GM18861 (cell line): Measurements from ENCODE around the gene SULT1C4.

Source experiments
- ATAC-seq: cut with Tn5 transposase; IDR thresholded peaks from one replicate; pipeline ENCODE4 v1.9.1; 2021; ENCODE audit not compliant: unreplicated experiment

SULT1C4 gene

DNA sequence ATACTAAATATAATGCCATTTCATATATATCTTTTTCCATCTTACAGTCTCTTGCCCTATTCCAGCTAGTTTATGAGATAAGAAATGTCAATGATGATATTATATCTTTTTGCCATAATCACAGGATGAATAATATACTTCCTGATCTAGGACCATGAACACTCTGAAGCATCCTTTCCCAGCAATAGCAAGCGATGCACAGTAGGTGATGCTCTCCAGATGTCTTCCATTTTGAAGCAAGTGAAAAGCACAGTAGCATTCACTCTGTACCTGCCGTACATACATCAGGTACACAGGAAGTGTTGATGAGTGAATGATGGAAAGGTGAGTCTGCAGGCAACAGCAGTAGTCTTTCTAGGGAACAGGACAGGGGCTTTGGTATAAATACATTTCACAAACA, 8.6 kb upstream of the SULT1C4 start:
- no peak for ATAC-seq

GRCh38 chr2:108370080-108370479, 7.7 kb upstream of the SULT1C4 start:
- no peak for ATAC-seq

DNA sequence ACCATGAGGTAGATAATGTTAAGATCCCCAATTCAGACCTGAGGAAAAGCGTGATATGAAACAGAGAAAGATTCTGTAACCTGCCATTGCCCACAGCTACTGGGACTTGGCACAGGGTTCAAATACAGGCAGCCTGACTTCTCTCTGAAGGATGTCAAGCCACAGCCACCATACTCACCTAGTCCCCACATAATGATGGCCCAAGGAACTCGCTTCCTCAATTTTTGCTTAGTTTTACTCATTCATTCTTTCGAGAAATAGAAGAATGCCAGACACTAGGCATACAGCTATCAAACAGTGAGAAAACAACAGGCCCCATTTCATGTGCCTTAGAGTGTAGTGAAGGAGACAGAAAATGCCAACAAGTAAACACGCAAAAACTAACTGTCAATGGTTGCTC, 980 bp upstream of the SULT1C4 start:
- no peak for ATAC-seq

GRCh38 chr2:108377401-108377800, 353 bp upstream of the SULT1C4 start:
- no peak for ATAC-seq

GRCh38 chr2:108378851-108379250, 1.1 kb downstream of the SULT1C4 start:
- no peak for ATAC-seq

DNA sequence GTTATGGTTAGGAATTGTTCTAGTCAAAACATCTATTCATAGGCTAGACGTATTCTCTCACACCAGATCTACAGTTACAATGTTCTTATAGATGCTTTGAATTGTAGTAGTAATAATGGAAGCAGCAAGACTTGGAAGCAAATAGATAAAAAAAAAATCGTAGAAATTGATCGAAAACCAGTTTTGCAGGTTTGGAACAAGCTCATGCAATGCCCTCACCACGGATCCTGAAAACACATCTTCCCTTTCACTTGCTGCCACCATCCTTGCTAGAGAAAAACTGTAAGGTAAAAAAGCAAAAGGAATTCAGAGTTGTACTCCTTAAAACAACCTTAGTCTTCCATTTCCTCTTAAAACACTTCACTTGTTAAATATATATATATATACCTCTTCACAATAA, 4.4 kb downstream of the SULT1C4 start:
- no peak for ATAC-seq

GRCh38 chr2:108383146-108383830, 5.5 kb downstream of the SULT1C4 start:
- ATAC-seq = no peak

- no peak for ATAC-seq
Observed at GRCh38 chr2:108384662-108385393, 7.1 kb downstream of the SULT1C4 start.

GRCh38 chr2:108385411-108386071, 7.8 kb downstream of the SULT1C4 start:
- ATAC-seq = peak; percentile 92

DNA sequence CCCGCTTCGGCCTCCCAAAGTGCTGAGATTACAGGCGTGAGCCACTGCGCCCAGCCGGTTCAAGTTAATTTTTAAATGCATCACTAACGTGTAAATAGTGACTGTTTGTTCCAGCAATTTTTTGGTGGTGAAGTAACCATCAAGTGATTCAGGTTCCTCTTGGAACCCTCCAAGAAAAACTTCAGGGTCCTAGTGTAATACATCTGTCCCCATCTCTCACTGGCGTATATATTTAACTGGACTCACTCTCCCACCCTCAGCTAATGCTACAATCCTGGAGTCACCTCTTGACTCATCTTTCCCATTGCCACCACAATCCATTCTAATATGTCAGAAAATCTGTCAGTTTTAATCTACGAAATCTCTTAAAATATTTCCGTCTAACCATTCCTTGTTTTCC, 10.3 kb downstream of the SULT1C4 start:
- no peak for ATAC-seq

DNA sequence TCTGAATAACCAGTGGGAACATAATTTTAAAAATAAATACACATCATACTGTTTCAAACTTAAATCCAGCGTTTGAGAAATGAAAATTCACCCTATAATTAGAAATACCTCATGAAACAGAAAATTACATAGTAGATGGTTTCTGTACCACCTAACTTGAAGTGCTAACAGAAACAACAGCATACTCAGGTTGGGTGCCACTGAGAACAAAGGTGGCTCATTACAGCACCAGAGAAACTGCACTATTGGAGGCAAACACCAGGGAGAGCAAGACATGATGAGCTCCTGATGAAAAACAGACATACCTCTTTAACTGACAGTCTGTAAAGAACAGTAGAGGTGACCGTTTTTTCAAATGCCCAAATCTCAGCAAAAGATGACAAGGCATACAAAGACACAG, 12.6 kb downstream of the SULT1C4 start:
- no peak for ATAC-seq

- no peak for ATAC-seq
Observed at GRCh38 chr2:108392029-108392428, 14.3 kb downstream of the SULT1C4 start.

DNA sequence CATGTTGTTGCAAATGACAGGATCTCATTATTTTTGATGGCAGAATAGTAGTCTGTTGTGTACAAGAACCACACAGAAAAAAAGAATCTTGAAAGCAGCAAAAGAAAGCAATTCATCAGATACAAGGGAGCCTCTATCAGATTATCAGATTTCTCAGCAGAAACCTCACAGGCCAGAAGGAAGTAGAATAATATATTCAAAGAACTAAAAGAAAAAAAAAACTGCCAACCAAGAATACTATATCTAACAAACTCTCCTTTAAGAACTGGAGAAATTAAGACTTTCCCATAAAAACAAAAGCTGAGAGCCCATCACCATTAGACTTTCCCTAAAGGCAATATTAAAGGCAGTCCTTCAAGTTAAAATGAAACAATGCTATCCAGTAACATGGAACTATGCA, 15.4 kb downstream of the SULT1C4 start:
- no peak for ATAC-seq

- no peak for ATAC-seq
Observed at GRCh38 chr2:108395155-108395554, 17.4 kb downstream of the SULT1C4 start.

- ATAC-seq = no peak
Observed at GRCh38 chr2:108396845-108397244, 19.1 kb downstream of the SULT1C4 start.

- ATAC-seq = no peak
Observed at GRCh38 chr2:108399479-108399878, 21.7 kb downstream of the SULT1C4 start.

DNA sequence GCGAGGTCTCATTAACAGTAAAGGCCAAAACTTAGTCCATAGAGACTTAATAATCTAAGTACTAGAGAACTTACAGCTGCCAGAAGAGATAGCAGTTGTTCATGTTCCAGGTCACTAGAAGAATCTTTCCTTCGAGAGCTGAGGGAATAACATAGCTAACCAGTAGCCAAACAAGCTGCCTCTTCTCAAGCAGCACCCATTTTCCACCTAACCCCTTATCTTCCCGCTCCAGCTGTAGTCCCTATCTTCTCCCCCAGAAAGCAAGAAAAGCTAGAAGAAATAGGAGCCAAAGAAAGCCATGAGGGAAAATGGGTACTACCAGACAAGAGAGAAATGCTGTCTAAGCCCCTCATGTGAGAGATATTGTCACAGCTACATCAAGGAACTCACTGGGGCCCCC, 24.0 kb downstream of the SULT1C4 start:
- ATAC-seq = no peak

GRCh38 chr2:108403494-108403893, 25.7 kb downstream of the SULT1C4 start:
- ATAC-seq = no peak

- ATAC-seq = no peak
Observed at GRCh38 chr2:108404784-108405397, 27.1 kb downstream of the SULT1C4 start.

GRCh38 chr2:108407864-108408729, 30.3 kb downstream of the SULT1C4 start:
- ATAC-seq = peak; percentile 59

GRCh38 chr2:108409768-108410167, 32.0 kb downstream of the SULT1C4 start:
- ATAC-seq = no peak
